Measurements from ENCODE around the gene GDI1.

GDI1 gene

GRCh38 chrX:154437971-154438893 lies 1.3 kb downstream of the GDI1 start:
- DNase-seq (ENCODE audit: low read depth) = no peak

GRCh38 chrX:154439841-154440240 lies 2.9 kb downstream of the GDI1 start:
- no peak for DNase-seq (ENCODE audit: low read depth)

GRCh38 chrX:154440623-154441357 lies 3.8 kb downstream of the GDI1 start:
- no peak for DNase-seq (ENCODE audit: low read depth)

- DNase-seq (ENCODE audit: low read depth) = no peak
Observed at GRCh38 chrX:154441564-154441963, 4.6 kb downstream of the GDI1 start.

- DNase-seq (ENCODE audit: low read depth) = no peak
Observed at GRCh38 chrX:154441984-154442707, 5.2 kb downstream of the GDI1 start.

- no peak for DNase-seq (ENCODE audit: low read depth)
Observed at GRCh38 chrX:154443479-154443910, 6.5 kb downstream of the GDI1 start.

- DNase-seq (ENCODE audit: low read depth) = peak; percentile 49
Observed at GRCh38 chrX:154443992-154444754, 7.2 kb downstream of the GDI1 start, which contains the start of gene FAM50A. Gene FAM50A (plus strand): TSS chrX:154444141. CDS start chrX:154444236, 95 bp downstream.

- DNase-seq (ENCODE audit: low read depth) = no peak
Observed at GRCh38 chrX:154444755-154445246, 7.8 kb downstream of the GDI1 start.

- no peak for DNase-seq (ENCODE audit: low read depth)
Observed at GRCh38 chrX:154445776-154446175, 8.8 kb downstream of the GDI1 start.

GRCh38 chrX:154446430-154446829 lies 9.5 kb downstream of the GDI1 start:
- DNase-seq (ENCODE audit: low read depth) = no peak

- DNase-seq (ENCODE audit: low read depth) = no peak
Observed at GRCh38 chrX:154448484-154448883, 11.5 kb downstream of the GDI1 start.

- DNase-seq (ENCODE audit: low read depth) = no peak
Observed at GRCh38 chrX:154449618-154450017, 12.7 kb downstream of the GDI1 start.

GRCh38 chrX:154450312-154450711 lies 13.4 kb downstream of the GDI1 start:
- no peak for DNase-seq (ENCODE audit: low read depth)

GRCh38 chrX:154452823-154453222 lies 15.9 kb downstream of the GDI1 start:
- no peak for DNase-seq (ENCODE audit: low read depth)

- peak; percentile 13 for DNase-seq (ENCODE audit: low read depth)
Observed at GRCh38 chrX:154457491-154458115, 20.6 kb downstream of the GDI1 start.

- peak; percentile 43 for DNase-seq (ENCODE audit: low read depth)
Observed at GRCh38 chrX:154458116-154458953, 21.4 kb downstream of the GDI1 start, which contains the start of gene PLXNA3. Gene PLXNA3 (plus strand): TSS chrX:154458281. CDS start chrX:154460184, 1,903 bp downstream.

- DNase-seq (ENCODE audit: low read depth) = no peak
Observed at GRCh38 chrX:154458954-154459778, 22.2 kb downstream of the GDI1 start.

- no peak for DNase-seq (ENCODE audit: low read depth)
Observed at GRCh38 chrX:154459832-154460231, 22.9 kb downstream of the GDI1 start.

- DNase-seq (ENCODE audit: low read depth) = no peak
Observed at GRCh38 chrX:154460326-154460725, 23.4 kb downstream of the GDI1 start.

Data from activated gamma-delta T cell treated with anti-CD3 and anti-CD28 coated beads, Interleukin-2, amount 50 U/mL, for 16 hours (primary cell).